K562 (cell line): Measurements from ENCODE around the gene LSP1. TPM values are rescaled to one million over a fixed set of nuclear protein-coding genes. Genes with fewer than 3 reads are reported as not detected.

Experiments used
- ATAC-seq: fragments of 200-7000 bp; cut with Tn5 transposase; 3 replicates; pipeline ENCODE4 v1.9.1; 2020; ENCODE audit warnings: moderate library complexity
- Bru-seq: library from RNA; stranded (reverse); fragments of 400-500 nt; gene quantifications from one replicate; lab custom pipeline; 2021; lab: Mats Ljungman, UMichigan
- BruChase-seq, 2 experiments: library from RNA; stranded (reverse); fragments of 400-500 nt; gene quantifications; one replicate each; lab custom pipeline; 2021; lab: Mats Ljungman, UMichigan
- BruUV-seq: library from RNA; stranded (reverse); fragments of 400-500 nt; replicated peaks from 2 replicates; lab custom pipeline; 2021; lab: Mats Ljungman, UMichigan
- CTCF ChIA-PET: fragments of 300-600 bp; formaldehyde crosslinking; extraction: SDS; loops from one replicate; lab custom pipeline; 2021; ENCODE audit warnings: low intra/inter-chr PET ratio; lab: Yijun Ruan, JAX
- POLR2A ChIA-PET: fragments of 300-600, 350-650 bp; sonication (Branson Sonifier 250); formaldehyde crosslinking; extraction: SDS; loops from one replicate; lab custom pipeline; 2021; ENCODE audit warnings: antibody characterized with exemption, inconsistent platforms; lab: Yijun Ruan, JAX
- DNase-seq, 4 experiments: peaks; one replicate each; pipeline versions ENCODE4 v3.0.0 to v3.0.0-alpha.2; 2011 to 2018; ENCODE audit warnings: low spot score in 3 of 4, mixed read lengths in 3 of 4; ENCODE audit errors: extremely low read depth in 1 of 4
- FAIRE-seq: peaks from 2 replicates; lab custom pipeline; 2011; peaks lifted over from hg19 to GRCh38; lab: Jason Lieb, UNC
- H2AFZ ChIP-seq: 2 replicates; pipeline ENCODE4 v1.6.0; 2011; ENCODE audit warnings: low read depth, low read length, control low read depth, inconsistent platforms
- H3K27ac ChIP-seq: fragments of 200-600 bp; 3 replicates; pipeline ENCODE4 v1.8.0; 2011; ENCODE audit warnings: low read depth, mild to moderate bottlenecking, control low read depth, inconsistent platforms, low read length, moderate library complexity, mixed read lengths; ENCODE audit errors: extremely low read depth
- H3K27me3 ChIP-seq, 2 experiments: fragments of 300-600 bp in 1 of 2; 2 replicates in 1 of 2; 3 replicates in 1 of 2; pipeline versions ENCODE4 v1.6.0 to v1.8.0; 2011; ENCODE audit warnings: inconsistent platforms in 2 of 2, low read length in 2 of 2, mild to moderate bottlenecking in 1 of 2, mixed read lengths in 1 of 2, moderate library complexity in 1 of 2; ENCODE audit not compliant: control insufficient read depth in 2 of 2, insufficient read depth in 2 of 2
- H3K36me3 ChIP-seq: fragments of 300-600 bp; 3 replicates; pipeline ENCODE4 v1.8.0; 2011; ENCODE audit warnings: mild to moderate bottlenecking, low read length, inconsistent platforms; ENCODE audit not compliant: control insufficient read depth, insufficient read depth
- H3K4me1 ChIP-seq, 2 experiments: fragments of 200-600 bp in 1 of 2; replicated peaks in 1 of 2; 2 replicates in 1 of 2; 3 replicates in 1 of 2; pipeline versions ENCODE4 v1.5.1 to v1.8.0; 2011; ENCODE audit warnings: inconsistent platforms in 2 of 2, low read length in 2 of 2, mild to moderate bottlenecking in 1 of 2, mixed read lengths in 1 of 2, moderate library complexity in 1 of 2; ENCODE audit not compliant: control insufficient read depth in 2 of 2, insufficient read depth in 2 of 2
- H3K4me2 ChIP-seq: 2 replicates; pipeline ENCODE4 v1.6.1; 2011; ENCODE audit warnings: low read length, control low read depth, inconsistent platforms, mixed read lengths; ENCODE audit not compliant: insufficient read depth
- H3K4me3 ChIP-seq: fragments of 200-600 bp; sonication (generic), shearing (Covaris generic); 2 replicates; pipeline ENCODE4 v1.5.1; 2016; ENCODE audit warnings: control low read depth, inconsistent platforms
- H3K79me2 ChIP-seq: fragments of 200-600 bp; 3 replicates; pipeline ENCODE4 v1.8.0; 2011; ENCODE audit warnings: low read length, inconsistent platforms; ENCODE audit not compliant: control insufficient read depth, insufficient read depth
- H3K9ac ChIP-seq, 2 experiments: 2 replicates each; pipeline versions ENCODE4 v1.6.0 to v1.6.1; 2011; ENCODE audit warnings: low read depth in 2 of 2, low read length in 2 of 2, control low read depth in 1 of 2, inconsistent platforms in 1 of 2, mild to moderate bottlenecking in 1 of 2, mixed read lengths in 1 of 2; ENCODE audit not compliant: insufficient read depth in 1 of 2
- H3K9me1 ChIP-seq: one replicate; pipeline ENCODE4 v1.6.0; 2011; ENCODE audit warnings: inconsistent platforms, mild to moderate bottlenecking, low read length, moderate library complexity; ENCODE audit not compliant: control insufficient read depth, insufficient read depth
- H3K9me3 ChIP-seq: replicated peaks from 2 replicates; pipeline ENCODE4 v1.5.1; 2011; ENCODE audit warnings: low read depth, low read length, inconsistent platforms; ENCODE audit not compliant: control insufficient read depth, insufficient read depth
- H4K20me1 ChIP-seq: replicated peaks from 2 replicates; pipeline ENCODE4 v1.6.1; 2011; ENCODE audit warnings: low read length, inconsistent platforms, mixed read lengths; ENCODE audit not compliant: control insufficient read depth, insufficient read depth
- YY1 ChIP-seq, 3 experiments: IDR thresholded peaks; 2 replicates each; pipeline ENCODE4 v1.6.1; 2011; ENCODE audit warnings: low read length in 2 of 3, mild to moderate bottlenecking in 2 of 3, moderate library complexity in 2 of 3, borderline replicate concordance in 1 of 3, control low read depth in 1 of 3, low read depth in 1 of 3; ENCODE audit not compliant: insufficient read depth in 3 of 3, insufficient replicate concordance in 2 of 3, control insufficient read depth in 1 of 3, insufficient read length in 1 of 3; ENCODE audit errors: extremely low read depth in 1 of 3
- WGBS: fragments of 100-300 bp; shearing (Covaris generic); methylation state at CpG from one replicate; pipeline ENCODE4 v1.1.6; 2016; ENCODE audit warnings: low coverage, mixed read lengths; ENCODE audit not compliant: insufficient coverage; ENCODE audit errors: missing lambda C conversion rate; 5-methylcytosine and 5-hydroxymethylcytosine counted together
- in situ Hi-C: fragments of 300-500 bp; cut with MboI; formaldehyde crosslinking; loops from 4 replicates; pipeline ENCODE4 v1.15.0; 2018; ENCODE audit warnings: inconsistent platforms, mixed read lengths
- intact Hi-C: fragments of 100-400 bp; cut with micrococcal nuclease; formaldehyde crosslinking; loops from 2 replicates; pipeline ENCODE4 v1.14.2; 2022
- long read RNA-seq, 3 experiments: library from polyadenylated mRNA in 2 of 3; library from RNA in 1 of 3; unstranded in 2 of 3; stranded (forward) in 1 of 3; transcript quantifications; one replicate each; pipeline ENCODE4 v2.0.0, GENCODE V29; 2019 to 2022
- polyA minus RNA-seq, 3 experiments: library from RNA; depleted of rRNA, polyadenylated mRNA; stranded (reverse); fragments of >200 nt; gene quantifications; 2 replicates each; pipeline ENCODE4 v1.2.3, GENCODE V29; 2011
- polyA plus RNA-seq, 8 experiments: library from polyadenylated mRNA; depleted of rRNA in 4 of 8; stranded (reverse) in 5 of 8; unstranded in 3 of 8; fragments of >200 nt; fragmentation: Nextera tagmentation in 2 of 8; fragmentation: Illumina TruSeq in 1 of 8; extraction: Ambion mirVana in 2 of 8; extraction: Trizol in 1 of 8; gene quantifications; 2 replicates each; pipeline versions ENCODE4 v1.2.1 to v1.2.3, GENCODE V29; 2011 to 2014; ENCODE audit warnings: inconsistent platforms in 1 of 8, missing spikeins in 1 of 8
- total RNA-seq, 7 experiments: library from RNA; depleted of rRNA in 6 of 7; stranded (reverse); fragments of >200 nt in 6 of 7; fragmentation: Illumina TruSeq in 2 of 7; extraction: Trizol in 2 of 7; gene quantifications; 2 replicates each; pipeline versions ENCODE4 v1.2.1 to v1.2.3, GENCODE V29; 2011 to 2021; ENCODE audit warnings: low replicate concordance in 1 of 7
- TF ChIP-seq, protein P1 (sequence below): conservative IDR thresholded peaks from 2 replicates; pipeline ENCODE4 v1.6.1; 2011; ENCODE audit warnings: low read depth, mild to moderate bottlenecking, low read length; ENCODE audit not compliant: control insufficient read depth

Gene LSP1, protein sequence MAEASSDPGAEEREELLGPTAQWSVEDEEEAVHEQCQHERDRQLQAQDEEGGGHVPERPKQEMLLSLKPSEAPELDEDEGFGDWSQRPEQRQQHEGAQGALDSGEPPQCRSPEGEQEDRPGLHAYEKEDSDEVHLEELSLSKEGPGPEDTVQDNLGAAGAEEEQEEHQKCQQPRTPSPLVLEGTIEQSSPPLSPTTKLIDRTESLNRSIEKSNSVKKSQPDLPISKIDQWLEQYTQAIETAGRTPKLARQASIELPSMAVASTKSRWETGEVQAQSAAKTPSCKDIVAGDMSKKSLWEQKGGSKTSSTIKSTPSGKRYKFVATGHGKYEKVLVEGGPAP
- 0.23 TPM in 1 of 2 replicates, not detected in the other for total RNA-seq (2011; cell fraction: chromatin; rRNA removed; ENCODE audit: low replicate concordance)
- not detected in 2 replicates for total RNA-seq (2011; cell fraction: nucleolus; rRNA removed)
- total RNA-seq (2011; cell fraction: nucleoplasm; rRNA removed) = not detected in 2 replicates
- 0.08 and 1.2 TPM in 2 replicates for total RNA-seq (2014; rRNA removed)
- total RNA-seq (2014; rRNA removed; fragmentation: Illumina TruSeq; extraction: Trizol) = not detected in 2 replicates
- 0.65 TPM in 1 of 2 replicates, not detected in the other for total RNA-seq (2015; rRNA removed; fragmentation: Illumina TruSeq; extraction: Trizol)
- total RNA-seq (2021) = 0.73 and 1.1 TPM in 2 replicates
- polyA plus RNA-seq (2011; rRNA removed) = 0.28 and 0.45 TPM in 2 replicates
- polyA plus RNA-seq (2011; cell fraction: cytosol; rRNA removed) = 0.28 and 0.37 TPM in 2 replicates
- polyA plus RNA-seq (2011; cell fraction: nucleus; rRNA removed) = 0.26 and 0.60 TPM in 2 replicates
- 0.05 and 0.57 TPM in 2 replicates for polyA plus RNA-seq (2012)
- polyA plus RNA-seq (2014; fragmentation: Illumina TruSeq; extraction: Trizol) = 2.9 TPM in 1 of 2 replicates, not detected in the other
- polyA plus RNA-seq (2014; fragmentation: Nextera tagmentation; extraction: Ambion mirVana) = under 1 TPM in 1 of 2 experiments, not detected in 1; 0.38 TPM
- polyA plus RNA-seq (2014; rRNA removed) = 0.08 TPM in 1 of 2 replicates, not detected in the other
- polyA minus RNA-seq (2011; rRNA and poly(A)+ RNA removed) = 0.15 TPM in 1 of 2 replicates, not detected in the other
- not detected in 2 replicates for polyA minus RNA-seq (2011; cell fraction: cytosol; rRNA and poly(A)+ RNA removed)
- polyA minus RNA-seq (2011; cell fraction: nucleus; rRNA and poly(A)+ RNA removed) = 0.11 TPM in 1 of 2 replicates, not detected in the other
- percentile 3 among the genes with signal in this experiment for Bru-seq, nascent RNA
- BruChase-seq, experiment 1, labeled RNA remaining after a 2-hour chase = not detected
- not detected for BruChase-seq, experiment 2, labeled RNA remaining after a 6-hour chase
- long read RNA-seq, experiment 1 = 0 reads
- long read RNA-seq, experiment 2 = 0 reads
- long read RNA-seq, experiment 3 = 0 reads

DNA sequence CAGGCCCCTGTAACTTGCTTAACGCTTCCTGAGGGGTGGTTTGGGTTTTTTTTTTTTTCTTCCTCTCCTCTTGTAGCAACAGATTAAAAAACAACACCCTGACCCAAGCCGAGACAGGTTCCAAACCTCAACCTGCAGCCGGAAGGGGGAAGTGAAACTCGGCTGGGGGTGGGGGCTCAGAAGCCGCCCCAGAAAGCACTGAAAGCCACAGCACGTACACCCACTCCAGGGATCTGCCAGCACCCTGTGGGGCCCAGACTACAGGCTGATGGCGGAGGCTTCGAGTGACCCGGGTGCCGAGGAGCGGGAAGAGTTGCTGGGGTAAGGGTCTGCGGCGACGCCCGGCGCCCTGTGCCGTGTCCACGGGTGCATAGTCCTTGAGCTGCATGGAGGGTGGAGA lies at the start of gene LSP1:
LSP1 (plus strand) TSS at position 208 of the 400 bp plus-strand sequence; CDS start at position 269, 61 bp downstream.
- Histone ChIP-seq H3K27ac (no peak within 1 kb of the TSS), H3K4me2 (no peak within 1 kb of the TSS), H3K9me1 (no peaks in the 10 kb centered on the region), H3K9ac (no peak within 1 kb of the TSS; a peak in 1 of 4 replicates), H4K20me1 (peaks cover 3% of the 10 kb centered on the region), H3K79me2 (no peaks in the 10 kb centered on the region), H3K4me1 (peaks cover 0 to 21% of the 10 kb centered on the region in 2 experiments; a peak in 2 of 5 replicates)
- WGBS = 4% methylated on average over 8 of the region's 18 CpGs
- intact Hi-C loops = no loop called here
- FAIRE-seq = no peak
- CTCF ChIA-PET = interaction anchor here (0.6 kb wide), 1 partner anchor 150 kb away, joined by 4 read pairs; no protein-coding TSS in a partner anchor
- peak in 1 of 3 experiments; percentile 6 for TF ChIP-seq YY1 (IDR thresholded peaks at IDR 0.05; ENCODE audit: borderline replicate concordance in 1 of 3, control insufficient read depth in 1 of 3, extremely low read depth in 1 of 3, insufficient read depth in 3 of 3, insufficient read length in 1 of 3, insufficient replicate concordance in 2 of 3, low read depth in 1 of 3, low read length in 2 of 3)
- TF ChIP-seq, protein P1, sequence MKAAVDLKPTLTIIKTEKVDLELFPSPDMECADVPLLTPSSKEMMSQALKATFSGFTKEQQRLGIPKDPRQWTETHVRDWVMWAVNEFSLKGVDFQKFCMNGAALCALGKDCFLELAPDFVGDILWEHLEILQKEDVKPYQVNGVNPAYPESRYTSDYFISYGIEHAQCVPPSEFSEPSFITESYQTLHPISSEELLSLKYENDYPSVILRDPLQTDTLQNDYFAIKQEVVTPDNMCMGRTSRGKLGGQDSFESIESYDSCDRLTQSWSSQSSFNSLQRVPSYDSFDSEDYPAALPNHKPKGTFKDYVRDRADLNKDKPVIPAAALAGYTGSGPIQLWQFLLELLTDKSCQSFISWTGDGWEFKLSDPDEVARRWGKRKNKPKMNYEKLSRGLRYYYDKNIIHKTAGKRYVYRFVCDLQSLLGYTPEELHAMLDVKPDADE = no peak
- TF ChIP-seq, all 486 proteins: peak for 1
- Histone ChIP-seq H2AFZ (no peak within 1 kb of the TSS), H3K36me3 (no peaks in the 10 kb centered on the region), H3K27me3 (peaks cover 27 to 87% of the 10 kb centered on the region in 2 experiments; a peak in 4 of 5 replicates), H3K9me3 (no peaks in the 10 kb centered on the region), H3K4me3 (no peak within 1 kb of the TSS)
- in situ Hi-C loops = loop anchor here (10.0 kb wide), 1 partner anchor 302 kb away; no protein-coding TSS in a partner anchor
- no peak for ATAC-seq
- DNase-seq = no peak
- no TSS peak for BruUV-seq
- POLR2A ChIA-PET = no interaction called here
